Parathyroid adenoma (tissue), 2 donors: ENCODE data around the gene ITGA8.
A peak's percentile ranks its signal among the peaks of the same experiment; 100 is the strongest.

Experiments used
- H2AFZ ChIP-seq: fragments of 300-600 bp; sonication (generic); one replicate; pipeline ENCODE4 v1.7.0; 2017; ENCODE audit warnings: antibody characterized with exemption, mild to moderate bottlenecking
- H3K27ac ChIP-seq: fragments of 300-600 bp; sonication (generic); one replicate; pipeline ENCODE4 v1.7.0; 2017
- H3K27me3 ChIP-seq: fragments of 300-600 bp; sonication (generic); one replicate; pipeline ENCODE4 v1.7.0; 2017; ENCODE audit warnings: low read length; ENCODE audit not compliant: control insufficient read depth, insufficient read depth
- H3K36me3 ChIP-seq: fragments of 300-600 bp; sonication (generic); one replicate; pipeline ENCODE4 v1.7.0; 2017; ENCODE audit warnings: low read length; ENCODE audit not compliant: control insufficient read depth, insufficient read depth
- H3K4me1 ChIP-seq: fragments of 300-600 bp; sonication (generic); one replicate; pipeline ENCODE4 v1.7.0; 2017; ENCODE audit warnings: control low read depth
- H3K4me2 ChIP-seq: fragments of 300-600 bp; sonication (generic); one replicate; pipeline ENCODE4 v1.7.0; 2017; ENCODE audit warnings: low read length
- H3K4me3 ChIP-seq: fragments of 300-600 bp; sonication (generic); one replicate; pipeline ENCODE4 v1.7.0; 2017; ENCODE audit warnings: low read depth, low read length
- H3K79me2 ChIP-seq: fragments of 300-600 bp; sonication (generic); one replicate; pipeline ENCODE4 v1.7.0; 2017; ENCODE audit warnings: control low read depth
- H3K9ac ChIP-seq: fragments of 300-600 bp; sonication (generic); one replicate; pipeline ENCODE4 v1.7.0; 2017; ENCODE audit warnings: mild to moderate bottlenecking
- H3K9me3 ChIP-seq: fragments of 300-600 bp; sonication (generic); one replicate; pipeline ENCODE4 v1.7.0; 2017; ENCODE audit warnings: low read length; ENCODE audit not compliant: control insufficient read depth
- CTCF ChIP-seq: fragments of 300-600 bp; sonication (generic); IDR thresholded peaks from one replicate; pipeline ENCODE4 v1.7.0; 2017; ENCODE audit warnings: antibody characterized with exemption, mild to moderate bottlenecking
- donor health status: primary hyperparathyroidism.

ITGA8 gene

DNA sequence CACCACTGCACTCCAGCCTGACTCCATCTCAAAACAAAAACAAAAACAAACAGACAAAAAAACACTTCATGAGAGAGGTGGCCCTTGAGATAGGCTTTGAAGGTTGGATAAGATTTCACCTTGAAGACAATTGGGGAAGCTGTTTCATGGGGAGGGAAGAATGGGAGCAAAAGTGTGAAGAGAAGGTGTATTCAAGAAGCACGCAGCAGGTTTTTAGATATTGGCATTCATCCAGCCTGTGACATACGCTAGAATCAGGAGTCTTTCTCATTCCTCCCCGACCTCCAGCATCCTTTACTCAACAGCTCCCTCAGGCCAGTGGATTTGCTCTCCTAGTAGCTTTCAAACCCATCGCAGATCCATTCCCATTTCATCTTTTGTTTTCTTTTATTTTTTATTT lies 232.3 kb downstream of the ITGA8 start:
- H3K4me2 ChIP-seq, result no peak overlapping the region
- H2AFZ ChIP-seq, result no peak overlapping the region
- no peak for TF ChIP-seq CTCF
- H3K36me3 ChIP-seq, result no peaks in the 10 kb centered on the region
- no peak overlapping the region for H3K4me3 ChIP-seq
- H3K79me2 ChIP-seq, result no peaks in the 10 kb centered on the region
- no peak overlapping the region for H3K27ac ChIP-seq
- H3K9ac ChIP-seq, result no peak overlapping the region
- peaks cover 7% of the 10 kb centered on the region for H3K4me1 ChIP-seq
- H3K27me3 ChIP-seq, result no peaks in the 10 kb centered on the region
- no peaks in the 10 kb centered on the region for H3K9me3 ChIP-seq

DNA sequence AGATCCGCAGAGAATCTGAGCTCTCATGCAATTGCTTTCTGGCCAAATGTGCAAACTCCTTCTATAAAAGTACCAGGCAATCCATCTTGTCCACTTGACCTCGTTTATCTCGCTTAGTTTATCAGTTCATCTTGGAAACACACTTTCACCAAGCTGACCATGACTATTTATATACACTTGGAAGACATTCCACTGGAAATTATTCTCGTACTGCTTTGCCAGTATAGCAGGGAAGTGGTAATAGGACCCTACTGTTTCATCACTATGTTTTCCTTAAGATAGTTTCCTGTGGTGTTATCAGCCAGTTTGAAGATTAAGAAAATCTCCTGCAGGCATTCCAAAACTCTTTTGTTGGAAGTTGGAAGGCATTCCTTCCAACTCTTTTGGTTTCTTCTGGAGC lies 233.3 kb downstream of the ITGA8 start:
- Histone ChIP-seq H3K79me2 (no peaks in the 10 kb centered on the region), H3K9me3 (no peaks in the 10 kb centered on the region), H3K9ac (no peak overlapping the region), H3K27ac (no peak overlapping the region), H2AFZ (no peak overlapping the region), H3K4me2 (peak overlapping the region; percentile 1), H3K4me1 (peaks cover 7% of the 10 kb centered on the region), H3K4me3 (no peak overlapping the region), H3K27me3 (no peaks in the 10 kb centered on the region), H3K36me3 (no peaks in the 10 kb centered on the region)
- no peak for TF ChIP-seq CTCF

DNA sequence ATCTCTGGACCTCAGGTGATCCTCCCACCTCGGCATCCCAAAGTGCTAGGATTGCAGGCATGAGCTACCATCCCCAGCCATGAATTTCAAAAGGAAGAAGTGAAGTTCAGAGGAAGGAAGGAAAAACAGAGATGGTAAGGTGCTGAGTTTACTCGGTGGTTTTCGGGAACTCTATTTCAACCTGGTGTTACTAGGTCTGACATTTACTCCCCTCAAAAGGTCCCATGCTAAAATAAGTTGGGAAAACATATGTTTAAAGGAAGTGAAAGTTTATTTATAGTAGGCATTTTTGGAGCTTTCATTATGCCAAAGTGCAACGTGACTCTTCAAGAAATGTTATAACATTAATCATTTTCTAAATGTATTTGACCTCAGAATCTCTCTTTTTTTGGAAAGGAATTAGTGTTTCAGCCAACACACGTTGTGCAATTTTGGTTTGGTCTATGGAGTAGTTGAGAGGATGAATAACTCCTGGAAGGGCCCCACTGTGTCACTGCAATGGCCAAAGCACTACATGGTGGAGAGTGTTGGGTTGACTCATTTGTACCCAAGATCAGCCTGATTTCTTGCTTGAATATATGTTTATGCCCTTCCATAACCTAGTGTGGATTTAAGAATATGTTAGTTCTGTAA lies 233.9 kb downstream of the ITGA8 start:
- no peak overlapping the region for H3K27ac ChIP-seq
- no peaks in the 10 kb centered on the region for H3K36me3 ChIP-seq

GRCh38 chr10:15485027-15485426 lies 234.7 kb downstream of the ITGA8 start:
- Histone ChIP-seq H3K27ac (no peak overlapping the region), H3K4me1 (peaks cover 7% of the 10 kb centered on the region), H3K4me2 (no peak overlapping the region), H3K9me3 (no peaks in the 10 kb centered on the region), H3K79me2 (no peaks in the 10 kb centered on the region), H3K36me3 (no peaks in the 10 kb centered on the region), H3K27me3 (no peaks in the 10 kb centered on the region), H3K4me3 (no peak overlapping the region), H3K9ac (no peak overlapping the region), H2AFZ (no peak overlapping the region)
- no peak for TF ChIP-seq CTCF

More for the DNA sequence above, 233.9 kb downstream of the ITGA8 start:
- no peak overlapping the region for H3K4me3 ChIP-seq
- H3K27me3 ChIP-seq, result no peaks in the 10 kb centered on the region
- H2AFZ ChIP-seq, result no peak overlapping the region
- H3K4me2 ChIP-seq, result no peak overlapping the region
- H3K4me1 ChIP-seq, result peaks cover 7% of the 10 kb centered on the region
- H3K79me2 ChIP-seq, result no peaks in the 10 kb centered on the region
- no peak for TF ChIP-seq CTCF
- H3K9me3 ChIP-seq, result no peaks in the 10 kb centered on the region
- H3K9ac ChIP-seq, result no peak overlapping the region

GRCh38 chr10:15484128-15484527 lies 235.6 kb downstream of the ITGA8 start:
- no peak overlapping the region for H2AFZ ChIP-seq
- H3K27me3 ChIP-seq, result no peaks in the 10 kb centered on the region
- no peak overlapping the region for H3K27ac ChIP-seq
- H3K79me2 ChIP-seq, result no peaks in the 10 kb centered on the region
- H3K4me2 ChIP-seq, result no peak overlapping the region
- no peaks in the 10 kb centered on the region for H3K36me3 ChIP-seq
- H3K4me1 ChIP-seq, result peaks cover 7% of the 10 kb centered on the region
- H3K9ac ChIP-seq, result no peak overlapping the region
- TF ChIP-seq CTCF, result no peak
- no peak overlapping the region for H3K4me3 ChIP-seq
- H3K9me3 ChIP-seq, result no peaks in the 10 kb centered on the region
